GM19025 (cell line): ENCODE data around the gene PNPO.

Experiments used
- ATAC-seq: cut with Tn5 transposase; IDR thresholded peaks from one replicate; pipeline ENCODE4 v1.9.1; 2021; ENCODE audit warnings: mild to moderate bottlenecking, low read depth, moderate library complexity; ENCODE audit not compliant: unreplicated experiment

Gene PNPO

GRCh38 chr17:47994724-47995123, 53.4 kb downstream of the PNPO start:
- ATAC-seq = no peak

- ATAC-seq = no peak
These were observed 54.0 kb downstream of the PNPO start for GRCh38 chr17:47995241-47995935.

GRCh38 chr17:47996201-47996600, 54.8 kb downstream of the PNPO start:
- ATAC-seq = no peak

- no peak for ATAC-seq
These were observed 56.2 kb downstream of the PNPO start for GRCh38 chr17:47997586-47997985.

GRCh38 chr17:47998044-47998443, 56.7 kb downstream of the PNPO start:
- no peak for ATAC-seq
